GM19351 (cell line): ENCODE results near the gene ANXA10.
"Not testable (repeated sequence)": the region's sequence is repeated elsewhere in the genome, so short reads cannot be mapped to it uniquely, and the experiment has no call there.

Experiments
- ATAC-seq: cut with Tn5 transposase; IDR thresholded peaks from one replicate; pipeline ENCODE4 v1.9.1; 2021; ENCODE audit warnings: mild to moderate bottlenecking, moderate library complexity; ENCODE audit not compliant: unreplicated experiment

ANXA10 gene

DNA sequence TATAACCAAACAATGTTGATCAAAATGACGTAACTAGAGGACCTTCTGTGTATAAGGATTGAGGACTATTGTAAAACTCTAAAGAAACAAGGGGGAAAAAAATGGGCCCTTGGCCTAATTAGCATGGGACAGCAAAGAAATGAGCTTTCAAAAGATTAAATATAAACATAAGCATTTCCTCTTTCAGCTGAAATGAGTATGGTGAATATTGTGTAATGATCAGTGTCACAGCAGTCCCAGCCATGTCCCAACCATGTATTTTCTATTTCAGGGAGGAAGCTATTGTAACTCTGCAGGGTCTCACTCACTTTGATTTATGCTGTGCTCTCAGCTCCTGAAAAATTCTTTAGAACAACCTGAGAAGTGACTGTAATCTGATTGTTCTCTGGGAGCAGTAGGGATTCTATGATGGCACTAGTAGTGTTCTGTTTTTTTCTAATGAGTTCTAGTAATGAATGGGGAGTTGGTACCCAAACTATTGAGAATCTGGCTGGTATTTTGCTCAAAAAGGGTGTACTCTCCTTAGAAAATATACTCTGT lies 25.8 kb downstream of the ANXA10 start:
- no peak for ATAC-seq

DNA sequence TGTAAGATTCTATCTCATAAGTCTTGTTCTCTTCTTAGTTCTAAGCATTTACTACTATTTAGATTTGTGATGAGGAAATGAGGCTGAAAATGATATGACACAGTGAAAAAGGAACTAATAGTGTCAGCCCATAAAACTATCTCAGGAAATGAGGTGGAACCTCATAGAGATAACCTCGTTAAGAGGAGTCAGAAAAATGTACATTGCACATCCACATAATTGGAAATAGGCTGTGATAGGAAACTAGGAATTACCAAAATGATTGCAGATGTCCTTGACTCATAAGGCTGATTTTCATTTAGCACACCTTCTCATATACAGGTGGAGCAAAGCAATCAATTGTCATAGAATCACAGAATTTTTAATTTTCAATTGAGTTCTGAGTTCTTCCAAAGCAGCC lies 26.8 kb downstream of the ANXA10 start:
- no peak for ATAC-seq

DNA sequence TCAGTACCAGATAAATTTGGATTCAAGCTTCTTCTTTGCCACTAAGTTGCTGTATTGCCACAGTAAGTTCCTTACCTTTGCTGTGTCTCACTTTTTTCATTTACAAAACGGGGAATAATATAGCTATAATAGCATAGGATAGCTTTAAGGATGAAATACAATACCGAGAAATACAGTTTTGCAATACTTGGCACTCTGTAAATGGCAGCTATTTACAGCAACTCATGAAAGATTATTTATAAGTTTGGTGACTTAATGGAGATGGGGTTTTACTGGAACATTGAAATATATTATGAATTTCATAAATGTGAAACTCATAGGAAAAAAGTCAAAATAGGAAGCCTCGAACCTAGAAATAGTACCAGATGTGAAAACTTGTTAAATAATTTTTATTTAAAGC lies 27.6 kb downstream of the ANXA10 start:
- no peak for ATAC-seq

DNA sequence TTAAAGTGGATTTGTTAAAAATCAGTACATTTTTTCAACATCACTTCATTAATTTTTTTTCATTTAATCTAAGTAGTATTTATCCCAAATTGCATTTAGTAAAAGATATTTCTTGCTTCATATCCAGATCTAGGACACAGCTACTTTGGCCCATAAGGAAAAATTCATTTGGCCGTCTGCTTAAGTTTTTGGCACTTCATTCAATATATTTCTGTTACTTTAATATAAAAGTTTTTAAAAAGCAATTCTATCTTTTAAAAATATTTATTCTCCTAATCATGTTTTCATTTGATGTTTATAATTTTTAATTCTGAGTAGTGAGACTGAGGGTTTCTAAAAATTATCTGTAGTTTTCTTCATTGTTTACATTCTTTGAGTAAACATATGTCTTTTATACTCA lies 28.5 kb downstream of the ANXA10 start:
- no peak for ATAC-seq

DNA sequence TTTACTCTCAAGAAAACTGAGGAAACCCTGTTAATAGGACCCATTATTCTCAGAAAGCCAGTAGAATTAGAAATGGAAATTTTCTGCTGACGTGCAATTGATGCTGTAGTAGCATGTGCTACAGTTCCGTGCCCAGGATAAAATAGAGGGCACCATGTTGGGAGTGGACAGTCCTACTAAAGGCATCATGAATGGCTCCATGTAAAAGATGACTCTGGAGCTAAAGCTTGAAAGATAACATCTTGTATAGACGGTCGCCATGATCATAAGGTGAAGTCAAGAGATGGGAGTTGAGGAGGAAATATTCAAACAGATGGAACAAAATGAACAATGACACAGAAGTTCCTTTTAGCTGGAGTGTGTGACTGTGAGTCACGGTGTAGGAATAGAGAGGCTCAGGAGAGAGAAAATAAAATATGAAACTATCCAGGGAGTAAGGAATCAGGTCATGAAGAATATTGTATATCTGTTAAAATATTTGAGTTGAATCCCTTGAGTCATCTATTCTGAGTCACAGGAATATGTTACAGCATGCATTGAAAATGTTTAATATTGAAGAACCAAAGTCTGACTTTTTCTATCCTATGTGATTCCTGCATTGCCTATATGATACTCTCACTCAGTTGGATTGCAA lies 31.8 kb downstream of the ANXA10 start:
- no peak for ATAC-seq

DNA sequence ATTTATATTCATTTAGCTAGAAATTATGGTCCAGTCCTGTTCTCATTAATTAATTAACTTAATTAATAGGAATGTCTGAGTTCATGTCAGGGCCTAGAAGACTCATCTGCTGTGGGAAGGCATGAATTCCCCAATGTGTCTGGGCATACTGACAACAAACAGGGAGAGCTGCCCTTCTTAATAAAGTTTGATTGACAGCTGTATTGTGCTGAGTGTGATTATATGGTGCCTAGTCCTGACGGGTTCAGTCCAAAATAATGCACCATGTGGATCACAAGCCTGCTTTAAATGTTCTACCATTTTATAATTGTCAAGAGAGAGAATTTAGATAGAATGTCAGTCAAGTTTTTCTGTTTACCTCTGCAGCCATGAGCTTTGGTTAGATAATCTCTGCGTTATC lies 34.6 kb downstream of the ANXA10 start:
- no peak for ATAC-seq

DNA sequence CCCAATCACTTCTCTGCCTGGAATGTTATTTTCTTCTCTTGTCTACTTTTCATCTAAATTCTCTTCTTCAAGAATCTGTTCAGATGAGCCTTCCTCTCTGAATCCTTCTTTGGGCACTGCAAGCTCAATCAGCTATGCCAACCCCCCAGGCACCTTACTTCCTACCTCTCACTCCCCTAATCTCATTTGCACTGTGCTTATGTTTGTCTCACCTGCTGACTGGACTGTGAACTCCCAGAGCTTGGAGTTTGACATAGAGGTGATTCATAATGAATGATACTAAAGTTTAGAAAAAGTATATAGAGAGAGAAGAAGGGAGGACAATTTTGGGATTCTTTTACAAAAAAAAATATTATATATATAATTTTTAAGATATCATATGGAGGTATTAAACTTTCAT lies 36.3 kb downstream of the ANXA10 start:
- ATAC-seq, result no peak

DNA sequence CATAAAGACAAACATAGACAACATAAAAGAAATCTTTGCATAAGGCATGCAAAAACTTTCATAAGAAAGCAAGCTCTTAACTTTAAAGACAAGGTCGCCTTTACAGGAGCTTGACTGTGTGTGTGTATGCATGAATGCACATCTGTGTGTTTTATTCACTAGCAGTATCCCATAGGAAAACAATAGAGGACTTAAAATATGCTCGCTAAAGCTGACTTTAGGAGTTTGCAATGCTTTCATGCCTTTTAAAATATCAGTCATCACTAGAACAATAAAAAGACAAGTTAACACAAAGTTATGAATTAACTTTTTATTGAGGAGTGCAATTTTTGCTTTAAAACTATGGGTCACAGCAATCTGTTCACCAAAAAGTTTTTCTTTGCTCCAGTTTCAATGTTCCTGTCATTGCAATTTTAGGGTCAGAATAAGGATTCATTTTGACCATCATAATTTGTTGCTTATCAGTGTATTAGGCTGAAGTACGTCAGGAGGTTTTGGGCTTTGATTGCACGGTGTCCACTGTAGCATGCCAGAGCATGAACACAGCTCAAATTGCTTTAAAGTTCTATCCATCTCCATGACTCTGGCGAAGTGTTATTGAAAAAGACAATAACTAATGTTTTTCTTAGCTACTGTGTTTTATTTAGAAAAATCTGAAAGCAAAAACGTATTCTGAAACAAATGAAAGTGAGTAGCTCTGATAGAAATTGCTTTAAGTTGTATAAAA lies 36.9 kb downstream of the ANXA10 start:
- ATAC-seq, result no peak

DNA sequence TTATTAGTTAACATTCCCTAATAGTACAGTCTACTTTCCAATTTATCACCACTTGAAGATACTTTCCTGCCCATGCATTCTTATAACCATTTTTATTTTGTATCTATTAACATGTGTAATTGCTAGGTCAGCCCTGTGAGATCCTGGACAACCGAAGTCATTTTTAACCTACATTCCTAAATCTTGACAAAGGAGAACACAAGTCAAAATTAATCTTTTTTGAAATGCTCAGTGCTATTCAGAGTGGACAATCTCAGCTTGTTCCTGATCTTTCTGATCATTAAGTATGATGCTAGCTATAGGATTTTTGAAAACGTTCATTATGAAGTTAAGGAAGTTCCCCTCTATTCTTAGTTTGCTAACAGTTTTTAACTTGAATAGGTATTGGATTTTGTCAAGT lies 37.5 kb downstream of the ANXA10 start:
- ATAC-seq, result no peak

DNA sequence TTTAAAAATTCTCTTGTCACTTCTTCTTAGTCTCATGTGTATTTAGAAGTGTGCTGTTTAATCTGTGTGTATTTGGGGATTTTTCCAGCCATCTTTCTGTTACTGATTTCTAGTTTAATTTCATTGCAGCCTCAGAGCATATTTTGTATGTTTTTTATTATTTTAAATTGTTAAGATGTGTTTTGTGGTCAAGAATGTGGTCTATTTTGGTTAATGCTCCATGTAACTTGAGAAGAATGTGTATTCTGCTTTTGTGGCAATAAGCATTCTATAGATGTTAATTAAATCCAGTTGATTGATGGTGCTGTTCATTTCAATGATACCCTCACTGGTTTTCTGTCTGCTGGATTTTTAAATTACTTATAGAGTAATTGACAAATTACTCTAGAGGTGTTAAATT lies 38.9 kb downstream of the ANXA10 start:
- no peak for ATAC-seq

DNA sequence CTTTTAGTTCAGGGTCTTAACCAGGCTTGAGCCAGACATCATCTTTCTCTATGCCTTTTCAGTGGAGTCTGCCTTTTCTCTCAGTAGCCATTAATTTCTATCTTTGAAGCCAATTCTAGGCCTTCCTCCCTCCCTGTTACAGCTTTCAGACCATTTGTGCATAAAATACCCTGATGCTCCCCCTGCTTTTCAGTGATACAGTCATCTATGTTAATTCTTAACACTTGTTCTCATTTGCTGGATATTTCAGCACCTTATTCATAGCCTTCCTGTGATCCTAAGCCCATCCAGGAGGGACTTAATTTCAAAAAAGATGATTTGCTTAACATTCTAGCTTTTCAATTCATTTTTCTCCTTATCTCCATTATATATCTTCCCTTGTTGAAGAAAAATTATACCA lies 42.3 kb downstream of the ANXA10 start:
- no peak for ATAC-seq

DNA sequence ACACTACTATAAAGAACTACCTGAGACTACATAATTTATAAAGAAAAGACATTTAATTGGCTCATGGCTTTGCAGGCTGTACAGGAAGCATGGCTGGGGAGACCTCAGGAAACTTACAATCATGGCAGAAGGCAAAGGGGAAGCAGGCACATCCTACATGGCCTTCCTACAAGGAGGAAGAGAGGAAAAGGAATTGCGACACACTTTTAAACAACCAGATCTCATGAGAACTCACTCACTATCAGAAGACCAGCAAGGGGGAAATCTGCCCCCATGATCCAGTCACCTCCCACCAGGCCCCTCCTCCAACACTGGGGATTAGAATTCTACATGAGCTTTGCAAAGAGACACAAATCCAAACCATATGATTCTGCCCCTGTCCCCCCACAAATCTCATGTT lies 43.5 kb downstream of the ANXA10 start:
- not testable (repeated sequence) for ATAC-seq

DNA sequence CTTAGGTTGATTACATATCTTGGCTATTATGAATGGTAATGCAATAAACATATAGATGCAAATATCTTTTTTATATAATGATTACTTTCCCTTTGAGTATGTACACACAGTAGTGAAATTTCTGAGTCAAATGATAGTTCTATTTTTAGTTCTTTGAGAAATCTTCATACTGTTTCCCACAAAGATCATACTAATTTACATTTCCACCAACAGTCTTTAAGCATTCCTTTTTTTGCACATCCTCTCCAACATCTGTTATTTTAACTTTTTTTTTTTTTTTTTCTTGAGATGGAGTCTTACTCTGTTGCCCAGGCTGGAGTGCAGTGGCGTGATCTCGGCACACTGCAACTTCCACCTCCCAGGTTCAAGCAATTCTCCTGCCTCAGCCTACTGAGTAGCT lies 45.4 kb downstream of the ANXA10 start:
- ATAC-seq, result not testable (repeated sequence)

DNA sequence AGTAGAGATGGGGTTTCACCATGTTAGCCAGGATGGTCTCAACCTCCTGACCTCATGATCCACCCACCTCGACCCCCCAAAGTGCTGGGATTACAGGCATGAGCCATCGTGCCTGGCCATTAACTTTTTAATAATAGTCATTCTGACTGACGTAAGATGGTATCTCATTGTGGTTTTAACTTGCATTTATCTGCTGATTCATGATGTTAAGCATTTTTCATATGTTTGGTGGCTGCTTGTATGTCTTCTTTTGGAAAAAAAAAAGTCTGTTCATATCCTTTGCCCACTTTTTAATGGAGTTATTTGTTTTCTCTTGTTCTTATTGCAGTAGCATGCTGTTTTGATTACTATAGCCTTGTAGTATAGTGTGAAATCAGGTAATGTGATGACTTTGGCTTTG lies 45.8 kb downstream of the ANXA10 start:
- ATAC-seq, result no peak

DNA sequence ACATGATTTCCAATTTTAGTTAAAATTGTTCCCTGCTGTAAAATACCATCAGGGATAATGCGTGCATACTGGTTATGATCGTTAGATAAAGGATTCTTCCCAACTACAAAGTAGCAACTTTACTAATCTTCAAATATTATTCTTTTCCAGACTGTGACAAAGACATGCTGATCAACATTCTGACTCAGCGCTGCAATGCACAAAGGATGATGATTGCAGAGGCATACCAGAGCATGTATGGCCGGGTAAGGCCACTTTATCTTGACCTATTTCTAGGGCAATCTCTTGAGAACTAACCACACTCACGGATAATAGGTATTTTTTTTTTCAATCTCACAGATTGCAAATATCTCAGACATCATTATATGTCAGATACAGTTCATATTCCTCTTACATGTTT lies 47.0 kb downstream of the ANXA10 start:
- no peak for ATAC-seq

DNA sequence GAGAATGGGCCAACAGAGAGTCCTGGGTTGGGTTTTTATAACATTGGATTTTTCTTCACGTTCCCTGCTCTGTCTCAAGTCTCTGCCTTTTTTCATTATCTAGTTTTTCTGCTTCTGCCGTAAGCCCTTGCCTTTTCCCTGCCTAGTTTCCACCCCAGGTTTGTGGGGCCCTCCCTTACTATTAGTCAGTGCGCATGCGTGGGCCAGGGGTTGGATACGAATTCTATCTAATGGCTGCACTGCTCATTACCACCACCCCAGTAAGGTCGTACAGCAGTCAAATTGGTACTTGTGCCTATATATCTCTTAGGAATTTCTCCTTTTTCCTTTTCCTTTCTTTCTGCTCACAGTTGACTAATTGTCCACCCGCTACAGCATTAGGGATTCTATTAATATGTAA lies 49.4 kb downstream of the ANXA10 start:
- ATAC-seq, result no peak

DNA sequence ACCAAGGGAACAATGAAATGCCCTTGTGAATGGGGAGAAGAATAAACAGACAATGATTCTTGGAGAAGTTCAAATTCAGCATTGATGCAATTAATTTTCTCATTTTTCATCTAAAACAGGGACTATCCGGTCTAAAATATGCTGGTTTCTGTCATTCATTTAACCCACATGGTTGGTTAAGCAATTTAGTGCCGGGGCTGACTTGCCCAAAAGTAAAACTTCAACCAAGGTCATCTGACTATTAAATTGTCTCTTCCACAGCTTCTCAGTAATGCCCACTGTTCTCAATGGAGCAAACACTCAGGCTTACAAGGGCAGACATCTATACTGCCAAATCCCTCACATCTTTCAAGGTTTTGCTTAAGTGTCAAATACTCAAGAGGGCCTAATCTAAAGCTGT lies 51.3 kb downstream of the ANXA10 start:
- no peak for ATAC-seq

DNA sequence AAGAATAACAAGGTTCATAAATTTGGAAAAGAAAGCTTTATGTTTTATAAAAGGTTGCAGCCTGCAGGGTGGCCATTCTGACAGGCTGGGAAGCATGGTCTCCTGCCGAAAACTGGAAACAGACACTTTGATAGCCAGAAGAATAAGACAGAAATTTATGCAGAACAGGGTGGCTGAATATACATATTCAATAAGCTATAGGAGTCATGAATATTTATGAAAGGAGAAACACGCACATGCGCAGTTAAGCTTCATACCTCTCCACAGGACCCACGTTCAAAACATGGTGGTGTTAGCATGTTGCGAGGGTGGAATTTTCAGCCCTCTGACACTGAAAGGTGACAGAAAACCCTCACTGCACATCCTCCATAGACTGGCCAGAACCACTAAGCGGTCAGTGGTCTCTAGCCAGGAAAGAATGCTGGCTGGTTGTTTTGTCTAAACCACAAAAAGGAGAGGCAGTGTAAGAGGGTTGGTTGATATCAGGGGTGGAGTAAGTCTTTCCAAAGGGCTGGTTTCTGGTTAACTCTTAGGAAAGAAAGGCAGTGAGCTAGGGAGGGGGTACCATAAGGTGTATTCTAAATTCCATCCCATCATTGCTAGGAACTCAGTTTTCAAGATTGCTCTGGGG lies 58.2 kb downstream of the ANXA10 start:
- no peak for ATAC-seq

DNA sequence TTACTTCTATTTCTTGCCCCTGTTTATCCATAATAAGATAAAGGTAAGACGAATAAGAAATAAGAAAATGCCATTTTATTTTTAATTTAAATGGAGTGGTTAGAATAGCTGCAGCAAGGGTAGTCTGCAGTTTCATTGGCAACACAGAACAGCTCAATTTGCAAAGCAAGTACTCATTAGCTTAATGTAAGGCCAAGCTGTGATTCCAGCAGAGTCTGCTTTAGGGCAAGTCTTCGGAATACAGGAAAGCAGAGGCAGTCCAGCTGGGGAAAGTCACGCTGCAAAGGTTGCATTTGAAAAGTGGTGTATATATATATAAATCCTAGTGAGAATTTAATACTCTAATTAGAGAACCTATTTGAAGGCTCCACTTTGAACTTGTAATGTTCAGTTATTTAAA lies 59.0 kb downstream of the ANXA10 start:
- no peak for ATAC-seq

DNA sequence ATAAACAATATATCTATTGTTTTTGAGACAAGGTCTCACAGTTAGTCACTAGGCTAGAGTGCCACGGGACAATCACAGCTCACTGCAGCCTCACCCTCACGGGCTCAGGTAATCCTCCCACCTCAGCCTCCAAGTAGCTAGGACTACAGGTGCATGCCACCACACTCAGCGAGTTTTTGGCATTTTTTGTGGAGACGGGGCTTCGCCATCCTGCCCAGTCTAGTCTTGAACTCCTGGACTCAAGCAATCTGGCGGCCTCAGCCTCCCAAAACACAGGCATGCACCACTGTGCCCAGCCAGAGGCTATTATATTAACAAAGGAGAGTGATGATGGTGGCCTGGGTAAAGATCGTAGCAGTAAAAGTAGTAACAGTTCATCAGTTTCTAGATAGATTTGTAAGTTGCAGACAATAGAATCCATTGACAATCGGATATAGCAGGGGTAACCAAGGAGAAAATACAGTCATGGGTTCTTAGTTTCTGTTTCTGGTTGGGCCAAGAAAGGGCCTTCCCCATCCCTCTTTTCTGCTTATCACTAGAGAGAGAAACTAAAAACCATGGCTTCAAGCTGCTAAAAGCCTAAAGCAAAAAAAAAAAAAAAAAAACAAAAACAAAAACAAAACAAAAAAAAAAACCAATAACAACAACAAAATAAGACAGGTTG lies 60.6 kb downstream of the ANXA10 start:
- no peak for ATAC-seq

DNA sequence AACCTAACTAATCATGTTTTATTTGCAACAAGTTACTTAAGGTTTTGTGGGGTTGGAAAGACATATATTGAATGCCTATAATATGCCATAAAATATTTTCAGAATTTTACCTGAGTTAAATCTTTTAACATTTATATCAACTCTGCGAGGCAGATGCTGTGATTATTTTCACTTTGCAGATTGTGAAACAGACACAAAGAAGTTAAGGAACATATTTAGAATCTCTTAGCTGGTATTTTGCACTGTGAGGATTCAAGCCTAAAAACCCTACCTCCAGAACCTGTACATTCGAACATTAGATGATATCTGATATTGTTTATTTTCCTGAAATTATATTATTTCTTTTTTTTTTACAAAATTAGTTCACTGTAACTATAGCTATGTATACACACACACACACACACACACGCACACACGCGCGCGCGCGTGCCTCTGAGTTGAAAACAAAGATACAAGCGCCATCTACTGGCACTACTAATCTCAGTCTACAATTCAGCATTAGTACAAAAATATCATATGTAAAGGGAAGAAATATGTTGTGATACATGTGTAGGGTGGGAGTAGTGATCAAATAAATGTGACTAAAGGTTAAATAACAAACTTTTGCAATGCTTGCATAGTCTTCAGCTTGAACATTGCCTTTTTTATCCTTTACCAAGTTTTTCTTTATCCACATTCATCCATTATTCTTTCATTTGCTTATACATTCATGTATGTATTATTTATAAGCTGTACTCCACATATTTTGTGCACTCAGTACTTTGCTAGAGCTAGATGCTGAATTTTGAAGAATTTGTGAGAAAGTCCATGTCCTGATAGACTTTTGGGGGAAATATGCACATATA lies 61.5 kb downstream of the ANXA10 start:
- ATAC-seq, result peak; percentile 94
